Lung (tissue), 12 donors: ENCODE measurements around the gene AKR7A2. TPM values are rescaled to one million over a fixed set of nuclear protein-coding genes. Genes with fewer than 3 reads are reported as not detected.

Experiments used
- ATAC-seq: fragments of 200-7000 bp; cut with Tn5 transposase; one replicate; pipeline ENCODE4 v1.9.1; 2020; ENCODE audit warnings: moderate number of reproducible peaks; ENCODE audit not compliant: insufficient read depth, low FRiP score
- DNase-seq, 3 donors: peaks; one replicate each; pipeline ENCODE4 v3.0.0-alpha.2; 2013 to 2017
- H3K27ac ChIP-seq, 2 donors: one replicate each; pipeline ENCODE4 v1.5.1; 2013; ENCODE audit warnings: mild to moderate bottlenecking in 2 of 2, moderate library complexity in 2 of 2, control low read depth in 1 of 2, inconsistent platforms in 1 of 2, low read depth in 1 of 2, low read length in 1 of 2
- H3K27me3 ChIP-seq, 3 donors: one replicate each; pipeline ENCODE4 v1.5.1; 2013; ENCODE audit warnings: low read length in 2 of 3; ENCODE audit not compliant: control insufficient read depth in 3 of 3, insufficient read depth in 3 of 3
- H3K36me3 ChIP-seq, 4 donors: one replicate each; pipeline ENCODE4 v1.5.1; 2013; ENCODE audit warnings: low read length in 4 of 4, mild to moderate bottlenecking in 1 of 4, moderate library complexity in 1 of 4; ENCODE audit not compliant: control insufficient read depth in 4 of 4, insufficient read depth in 4 of 4
- H3K4me1 ChIP-seq, 5 donors: one replicate each; pipeline ENCODE4 v1.5.1; 2013; ENCODE audit warnings: low read length in 5 of 5, mild to moderate bottlenecking in 2 of 5, moderate library complexity in 1 of 5; ENCODE audit not compliant: control insufficient read depth in 5 of 5, insufficient read depth in 5 of 5
- H3K4me3 ChIP-seq: one replicate; pipeline ENCODE4 v1.5.1; 2013; ENCODE audit warnings: mild to moderate bottlenecking, control low read depth, moderate library complexity
- H3K9ac ChIP-seq, 2 donors: one replicate each; pipeline ENCODE4 v1.5.1; 2013; ENCODE audit warnings: low read length in 2 of 2, control low read depth in 1 of 2; ENCODE audit not compliant: insufficient read depth in 1 of 2
- H3K9me3 ChIP-seq, 4 donors: one replicate each; pipeline ENCODE4 v1.5.1; 2013; ENCODE audit warnings: low read length in 3 of 4, mild to moderate bottlenecking in 1 of 4, moderate library complexity in 1 of 4; ENCODE audit not compliant: control insufficient read depth in 4 of 4, insufficient read depth in 3 of 4
- CTCF ChIP-seq: IDR thresholded peaks from 2 replicates; pipeline ENCODE4 v1.5.1; 2012; ENCODE audit warnings: mild to moderate bottlenecking; ENCODE audit errors: control extremely low read depth, extremely low read depth
- WGBS, 2 donors: extraction: QIAGEN DNeasy Blood & Tissue Kit; methylation state at CpG; one replicate each; pipeline ENCODE4 v1.1.7; 2013; 5-methylcytosine and 5-hydroxymethylcytosine counted together
- polyA plus RNA-seq, 2 donors: library from polyadenylated mRNA; stranded (reverse); fragments of 200-250 nt; gene quantifications; one replicate each; pipeline ENCODE4 v1.2.1, GENCODE V29; 2013
- total RNA-seq, 2 donors: library from RNA; depleted of rRNA in 1 of 2; stranded (reverse); fragments of >200 nt in 1 of 2; gene quantifications; one replicate each; pipeline ENCODE4 v1.2.1, GENCODE V29; 2014 to 2021
- donor health status: control.
- donor health status: control.
- donor health status: Bipolar disorder and iron deficiency.
- donor health status: healthy.
- donor health status: DM: yes; HTN: yes; CAD: no.

Gene AKR7A2
- total and polyA plus RNA-seq, 4 donors = 15.3 to 54.0 (median 43.0) TPM

DNA sequence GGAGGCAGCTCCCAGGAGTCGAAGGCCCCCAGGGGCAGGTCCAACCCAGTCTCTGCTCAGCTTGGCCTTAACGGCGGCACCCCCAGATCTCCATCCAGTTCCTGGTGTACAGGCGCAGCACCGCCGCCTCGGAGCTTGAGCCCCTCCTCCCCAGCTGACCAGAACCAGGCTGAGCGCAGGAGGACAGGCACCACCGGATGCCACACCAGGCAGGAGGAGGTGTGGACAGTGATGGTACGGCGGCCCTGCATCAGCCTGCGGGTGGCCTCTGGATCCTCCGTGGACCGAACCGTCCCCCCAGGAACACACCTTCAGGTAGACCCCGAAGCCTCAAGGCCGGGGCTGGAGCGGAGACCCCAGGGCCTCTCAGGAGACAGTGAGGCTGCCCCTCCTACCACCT is 16.5 kb upstream of the AKR7A2 start:
- Histone ChIP-seq H3K4me1 (no peaks in the 10 kb centered on the region), H3K4me3 (no peak overlapping the region), H3K9ac (no peak overlapping the region), H3K9me3 (no peaks in the 10 kb centered on the region), H3K36me3 (peaks cover 0 to 61% (median 22%) of the 10 kb centered on the region in 4 donors), H3K27ac (no peak overlapping the region), H3K27me3 (no peaks in the 10 kb centered on the region)
- TF ChIP-seq CTCF = no peak
- WGBS, 2 donors = 94 to 96% methylated on average over 16 to 18 of the region's 18 CpGs
- ATAC-seq = no peak
- no peak for DNase-seq

- no peak overlapping the region for H3K9ac ChIP-seq
- H3K27me3 ChIP-seq = no peaks in the 10 kb centered on the region
- H3K36me3 ChIP-seq = peaks cover 0 to 61% (median 22%) of the 10 kb centered on the region in 4 donors
- no peak for ATAC-seq
- no peak for DNase-seq
- H3K4me3 ChIP-seq = no peak overlapping the region
- H3K27ac ChIP-seq = no peak overlapping the region
- 75 to 83% methylated on average over 9 of the region's 9 CpGs for WGBS, 2 donors
- no peaks in the 10 kb centered on the region for H3K4me1 ChIP-seq
- no peak for TF ChIP-seq CTCF
- no peaks in the 10 kb centered on the region for H3K9me3 ChIP-seq
These were observed 15.8 kb upstream of the AKR7A2 start for GRCh38 chr1:19327736-19328135.

DNA sequence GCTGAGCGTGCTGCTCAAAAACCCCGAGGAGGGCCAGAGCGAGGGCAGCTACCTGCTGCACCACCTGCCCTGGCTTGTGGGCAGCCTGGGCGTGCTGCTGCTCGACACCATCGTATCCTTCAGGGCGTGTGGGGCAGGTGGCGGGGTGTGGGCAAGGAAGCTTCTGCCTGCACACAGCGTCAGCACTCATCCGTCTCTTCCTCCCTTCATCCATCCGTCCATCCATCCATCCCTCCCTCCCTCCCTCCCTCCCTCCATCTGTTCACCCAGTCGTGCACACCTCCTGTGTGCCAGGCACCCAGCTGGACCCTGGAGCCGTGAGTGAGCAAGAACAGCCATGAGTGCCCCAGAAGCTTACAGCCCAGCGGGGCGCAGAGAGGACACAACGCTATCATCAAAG is 15.4 kb upstream of the AKR7A2 start:
- no peak for TF ChIP-seq CTCF
- Histone ChIP-seq H3K4me1 (no peaks in the 10 kb centered on the region), H3K9ac (no peak overlapping the region), H3K27ac (no peak overlapping the region), H3K36me3 (peaks cover 0 to 58% (median 22%) of the 10 kb centered on the region in 4 donors), H3K9me3 (no peaks in the 10 kb centered on the region), H3K27me3 (no peaks in the 10 kb centered on the region), H3K4me3 (no peak overlapping the region)
- DNase-seq (no peak), ATAC-seq (no peak)
- 91 to 92% methylated on average over 16 of the region's 16 CpGs for WGBS, 2 donors

DNA sequence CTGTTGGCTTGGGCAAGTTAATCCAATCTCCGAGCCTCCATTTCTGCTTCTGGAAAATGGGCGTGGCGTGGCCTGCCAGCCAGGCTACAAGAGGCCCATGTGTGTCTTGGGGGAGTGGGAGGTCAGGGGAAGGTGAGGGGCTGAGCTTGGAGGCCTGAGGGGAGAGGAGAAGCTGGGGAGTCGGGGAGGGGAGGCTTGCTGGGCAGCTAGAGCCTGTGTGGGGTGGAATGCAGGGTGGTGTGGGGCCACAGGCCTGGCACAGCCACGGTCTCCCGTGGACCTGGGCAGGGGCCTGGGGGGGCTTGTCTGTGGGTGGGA is 14.8 kb upstream of the AKR7A2 start:
- no peaks in the 10 kb centered on the region for H3K27me3 ChIP-seq
- no peaks in the 10 kb centered on the region for H3K9me3 ChIP-seq
- H3K4me1 ChIP-seq = no peaks in the 10 kb centered on the region
- H3K27ac ChIP-seq = no peak overlapping the region
- WGBS, 2 donors = 82 to 85% methylated on average over 6 of the region's 6 CpGs
- ATAC-seq (no peak), DNase-seq (no peak)
- H3K9ac ChIP-seq = no peak overlapping the region
- H3K4me3 ChIP-seq = no peak overlapping the region
- TF ChIP-seq CTCF = no peak
- peaks cover 0 to 54% (median 21%) of the 10 kb centered on the region in 4 donors for H3K36me3 ChIP-seq
